Measurements from ENCODE around the gene OR6C2.
"Not testable (repeated sequence)": the region's sequence is repeated elsewhere in the genome, so short reads cannot be mapped to it uniquely, and the experiment has no call there.

OR6C2 gene

DNA sequence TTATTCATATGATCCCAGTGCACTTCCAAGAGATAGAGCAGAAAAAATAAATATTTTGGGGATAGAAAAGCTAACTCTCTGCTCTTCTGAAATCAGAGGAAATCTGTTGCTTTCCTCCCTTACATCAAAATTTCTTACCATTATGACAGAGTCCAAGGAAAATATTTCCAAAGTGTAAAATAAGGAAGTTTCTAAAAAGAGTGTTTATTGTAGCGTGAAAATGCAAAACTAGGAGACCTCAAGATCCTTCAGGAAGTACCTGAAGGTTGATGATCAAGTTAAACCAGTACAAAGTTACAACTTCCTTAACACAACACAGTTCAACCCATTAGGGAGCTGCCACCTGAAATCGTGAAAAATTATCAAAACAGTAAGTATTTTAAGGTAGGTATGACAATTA lies at the start of gene OR6C2:
Gene OR6C2, plus strand, starts transcription at position 301 of the 400 bp plus-strand sequence. CDS start 8,138 bp downstream, outside the sequence.
- DNase-seq = no peak

DNA sequence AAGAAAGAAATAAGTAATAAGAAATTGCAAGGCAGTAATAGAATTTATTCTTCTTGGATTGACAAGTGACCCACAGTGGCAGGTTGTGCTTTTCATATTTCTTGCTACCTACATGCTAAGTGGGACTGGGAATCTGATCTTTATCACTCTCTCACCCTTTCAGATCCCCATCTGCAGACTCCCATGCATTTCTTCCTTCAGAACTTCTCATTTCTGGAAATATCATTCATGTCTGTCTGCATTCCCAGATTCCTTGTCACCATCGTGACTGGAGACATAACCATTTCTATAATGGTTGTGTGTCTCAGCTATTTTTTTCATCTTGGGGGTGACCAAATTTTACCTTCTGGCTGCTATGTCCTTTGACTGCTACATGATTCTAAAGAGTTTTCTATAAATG lies 47.5 kb upstream of the OR6C2 start:
- no peak for DNase-seq

DNA sequence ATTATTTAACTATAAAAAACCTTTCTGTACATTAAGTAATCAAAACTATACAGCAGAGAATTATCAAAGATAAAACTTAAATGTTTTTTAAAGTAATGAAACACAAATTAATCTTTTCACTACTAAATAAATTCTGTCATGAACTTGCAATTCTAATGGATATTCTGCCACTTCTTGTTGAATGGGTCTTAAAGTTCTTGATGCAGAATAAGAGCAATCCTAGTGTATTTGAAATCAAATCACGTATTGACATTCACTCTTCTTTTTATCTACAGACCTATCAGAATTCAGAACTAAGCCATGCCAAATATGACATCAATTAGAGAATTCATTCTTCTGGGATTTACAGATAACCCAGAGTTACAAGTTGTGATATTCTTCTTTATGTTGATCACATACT lies 43.6 kb upstream of the OR6C2 start, which contains the start of gene OR6C65:
Gene OR6C65, plus strand, starts transcription at position 301 of the 400 bp plus-strand sequence. Its CDS starts 0 bp downstream, at position 301.
- no peak for DNase-seq

DNA sequence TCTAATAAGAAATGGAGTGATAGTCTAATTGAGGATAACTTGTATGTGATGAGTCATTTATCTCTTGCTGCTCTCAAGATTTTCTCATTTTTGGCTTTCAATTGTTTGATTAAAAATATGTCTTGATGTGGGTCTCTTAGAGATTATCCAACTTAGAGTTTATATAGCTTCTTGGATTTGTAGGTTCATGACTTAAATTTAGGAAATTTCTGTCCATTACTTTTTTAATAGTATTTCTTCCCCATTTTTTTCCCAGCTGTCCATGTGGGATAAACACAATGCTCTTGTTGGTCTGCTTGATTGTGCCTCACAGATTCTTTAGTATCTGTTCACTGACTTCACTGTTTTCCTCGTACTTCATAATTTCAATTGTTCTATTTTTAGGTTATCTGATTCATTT lies 36.0 kb upstream of the OR6C2 start:
- DNase-seq = no peak

DNA sequence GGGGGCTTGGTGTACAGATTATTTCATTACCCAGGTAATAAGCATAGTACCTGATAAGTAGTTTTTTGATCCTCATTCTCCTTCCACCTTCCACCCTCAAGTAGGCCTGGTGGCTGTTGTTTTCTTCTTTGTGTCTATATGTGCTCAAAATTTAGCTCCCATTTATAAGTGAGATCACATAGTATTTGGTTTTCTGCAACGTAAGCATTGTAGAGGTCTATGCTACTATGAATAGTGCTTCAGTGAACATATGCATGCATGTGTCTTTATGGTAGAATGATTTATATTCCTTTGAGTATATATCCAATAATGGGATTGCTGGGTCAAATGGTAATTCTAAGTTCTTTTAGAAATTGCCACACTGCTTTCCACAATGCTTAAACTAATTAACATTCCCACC lies 34.7 kb upstream of the OR6C2 start:
- DNase-seq = not testable (repeated sequence)

DNA sequence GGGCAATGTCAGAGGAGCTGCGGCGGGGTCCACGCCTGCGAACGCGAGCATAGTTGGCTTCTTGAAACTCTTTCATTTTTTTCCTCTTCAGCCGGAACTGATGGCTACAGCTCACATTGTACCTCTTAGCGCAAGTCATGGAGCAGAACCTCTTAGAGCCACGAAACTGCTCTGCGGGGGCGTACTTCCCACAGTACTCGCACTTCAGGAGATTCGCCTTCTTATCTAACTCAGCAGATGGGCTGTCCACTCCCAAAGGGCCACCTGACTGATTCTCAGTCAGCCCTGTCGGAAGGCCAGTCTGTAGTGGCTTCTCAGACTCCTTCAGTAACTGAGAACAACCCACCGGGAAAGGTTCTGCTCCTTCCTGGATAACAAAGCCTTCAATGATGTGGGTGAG lies 31.7 kb upstream of the OR6C2 start:
- DNase-seq = not testable (repeated sequence)

DNA sequence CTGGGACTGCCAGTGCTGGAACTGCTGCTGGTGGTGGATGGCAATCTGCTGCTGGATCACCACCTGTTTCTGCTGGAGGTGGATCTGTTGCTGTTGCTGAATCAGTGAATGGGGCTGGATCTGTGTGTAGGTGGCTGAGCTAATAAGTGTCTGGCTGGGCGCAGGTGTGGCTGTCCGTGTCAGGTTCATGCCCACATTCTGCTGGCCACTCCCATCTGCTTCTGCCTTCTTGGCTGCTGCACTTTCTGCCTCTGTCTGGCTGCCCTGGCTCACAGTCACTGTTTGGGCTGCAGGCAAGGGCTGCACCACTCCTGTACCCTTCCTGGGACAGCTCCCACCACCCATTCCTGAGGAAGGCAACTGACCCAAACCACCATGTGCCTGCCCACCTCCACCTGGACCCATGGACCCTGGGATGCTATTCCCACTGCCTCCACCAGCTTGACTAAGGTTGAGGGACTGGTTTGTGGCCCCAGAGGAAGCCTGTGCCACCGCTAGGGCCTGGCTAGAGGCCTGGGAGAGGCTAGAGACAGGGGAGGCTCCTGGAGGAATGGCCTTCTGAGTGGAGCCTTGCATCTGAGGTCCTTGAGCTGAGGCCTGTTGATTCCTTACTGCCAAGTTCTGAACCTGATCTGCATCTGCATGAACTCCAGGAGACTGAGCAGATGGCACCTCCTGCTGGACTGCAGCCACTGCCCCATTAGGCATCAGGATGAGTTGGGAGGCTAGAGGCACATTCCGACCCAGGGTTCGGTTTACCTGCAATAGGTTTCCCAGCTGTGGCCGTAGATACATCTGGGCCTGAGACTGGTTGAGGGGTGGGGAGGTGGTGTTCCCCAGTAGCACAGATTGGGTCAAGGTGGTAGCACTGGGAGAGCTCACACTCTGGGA lies 30.1 kb upstream of the OR6C2 start:
- not testable (repeated sequence) for DNase-seq

DNA sequence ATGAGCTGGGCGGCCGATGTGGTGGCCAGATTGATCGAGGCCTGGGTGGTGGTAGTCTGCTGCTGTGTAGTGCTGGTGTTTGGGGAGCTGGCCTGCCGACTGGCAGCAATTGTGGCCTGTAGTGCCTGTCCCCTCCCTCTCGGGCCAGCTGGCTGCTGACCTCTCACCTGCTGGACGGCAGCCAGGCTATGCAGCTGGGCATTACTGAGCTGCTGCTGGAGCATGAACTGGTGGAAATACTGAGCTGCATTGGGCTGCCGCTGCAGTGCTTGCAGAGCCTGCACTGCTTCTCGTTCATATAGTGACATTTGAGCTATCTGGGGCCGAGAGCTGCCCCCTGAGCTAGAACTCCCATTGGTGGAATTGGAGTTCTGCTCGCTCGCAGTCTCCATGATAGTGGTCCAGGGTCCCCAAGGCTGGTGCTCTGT lies 29.5 kb upstream of the OR6C2 start:
- DNase-seq = not testable (repeated sequence)

DNA sequence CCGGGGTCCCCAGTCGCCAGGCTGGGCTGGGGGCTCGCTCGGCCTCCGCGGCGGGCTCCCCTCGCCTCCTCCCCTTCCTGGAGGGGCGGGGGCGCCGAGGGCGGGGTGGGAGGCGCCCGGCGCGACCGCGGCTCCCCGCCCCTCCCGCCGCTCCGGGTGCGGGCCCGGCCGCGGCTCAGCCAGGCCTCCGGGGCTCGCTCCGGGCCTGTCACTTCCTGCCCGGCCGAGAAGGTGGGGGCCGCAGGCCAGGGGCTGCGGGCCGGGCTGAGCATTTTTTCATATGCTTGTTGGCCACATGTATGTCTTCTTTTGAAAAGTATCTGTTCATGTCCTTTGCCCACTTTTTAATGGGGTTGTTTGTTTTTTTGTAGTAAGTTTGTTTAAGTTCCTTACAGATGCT lies 29.0 kb upstream of the OR6C2 start:
- not testable (repeated sequence) for DNase-seq

DNA sequence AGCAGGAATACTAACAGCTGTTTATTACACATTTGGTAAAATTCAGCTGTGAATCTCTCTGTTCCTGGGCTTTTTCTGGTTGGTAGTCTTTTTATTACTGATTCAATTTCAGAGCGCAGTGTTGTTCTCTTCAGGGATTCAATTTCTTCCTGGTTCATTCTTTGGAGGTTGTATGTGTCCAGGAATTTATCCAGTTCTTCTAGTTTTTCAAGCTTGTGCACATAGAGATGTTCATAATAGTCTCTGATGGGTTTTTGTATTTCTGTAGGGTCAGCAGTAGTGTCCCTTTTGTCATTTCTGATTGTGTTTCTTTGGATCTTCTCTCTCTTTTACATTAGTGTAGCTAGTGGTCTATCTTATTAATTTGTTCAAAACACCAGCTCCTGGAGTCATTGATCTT lies 26.9 kb upstream of the OR6C2 start:
- no peak for DNase-seq

DNA sequence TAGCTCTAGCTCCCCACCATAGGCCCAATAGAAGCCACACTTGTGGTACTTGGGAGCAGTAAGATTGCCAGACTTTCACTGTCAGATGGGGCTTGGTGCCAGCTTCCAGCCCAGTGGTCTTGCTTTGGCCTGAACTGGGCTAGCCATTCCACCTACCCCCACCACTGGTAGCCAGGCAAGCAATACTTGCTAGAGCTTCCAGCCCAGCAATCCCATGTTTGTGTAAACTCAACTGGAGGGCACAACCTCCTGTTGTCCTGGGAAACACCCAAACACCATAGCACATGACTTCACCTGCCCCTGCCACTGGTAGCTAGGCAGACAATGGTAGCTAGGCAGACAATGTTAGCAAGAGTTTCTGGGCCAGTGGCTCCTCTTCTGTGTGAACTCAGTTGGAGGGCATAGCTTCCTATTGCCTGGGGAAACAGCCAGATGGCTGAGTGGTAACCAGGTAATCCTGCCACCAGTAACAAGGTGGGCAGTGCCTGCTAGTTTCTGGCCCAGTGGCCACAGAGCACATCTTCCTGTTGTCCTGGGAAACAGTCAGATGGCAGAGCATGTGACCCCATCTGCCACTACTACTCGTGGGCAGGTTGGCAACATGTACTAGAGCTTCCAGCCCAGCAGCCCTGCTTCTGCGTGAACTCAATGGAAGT lies 23.4 kb upstream of the OR6C2 start:
- DNase-seq = no peak

DNA sequence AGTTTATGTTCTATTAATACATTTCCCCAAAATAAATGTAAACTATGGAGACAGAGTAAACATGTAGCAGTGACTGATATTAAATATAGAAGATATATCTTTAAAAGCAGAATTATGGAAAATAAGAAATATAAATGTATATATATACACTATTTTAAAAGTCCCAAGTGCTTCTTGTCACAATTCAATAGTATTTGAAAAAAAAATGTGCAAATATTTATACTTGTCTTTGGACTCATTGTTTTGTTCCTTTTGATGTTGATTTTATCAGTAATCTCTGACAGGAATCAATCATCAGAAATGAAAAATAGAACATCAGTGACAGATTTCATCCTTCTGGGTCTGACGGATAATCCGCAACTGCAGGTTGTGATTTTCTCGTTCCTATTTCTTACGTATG lies 17.9 kb upstream of the OR6C2 start, which contains the start of gene OR6C76:
Gene OR6C76, plus strand, starts transcription at position 301 of the 400 bp plus-strand sequence. Its CDS starts 0 bp downstream, at position 301.
- DNase-seq = no peak

DNA sequence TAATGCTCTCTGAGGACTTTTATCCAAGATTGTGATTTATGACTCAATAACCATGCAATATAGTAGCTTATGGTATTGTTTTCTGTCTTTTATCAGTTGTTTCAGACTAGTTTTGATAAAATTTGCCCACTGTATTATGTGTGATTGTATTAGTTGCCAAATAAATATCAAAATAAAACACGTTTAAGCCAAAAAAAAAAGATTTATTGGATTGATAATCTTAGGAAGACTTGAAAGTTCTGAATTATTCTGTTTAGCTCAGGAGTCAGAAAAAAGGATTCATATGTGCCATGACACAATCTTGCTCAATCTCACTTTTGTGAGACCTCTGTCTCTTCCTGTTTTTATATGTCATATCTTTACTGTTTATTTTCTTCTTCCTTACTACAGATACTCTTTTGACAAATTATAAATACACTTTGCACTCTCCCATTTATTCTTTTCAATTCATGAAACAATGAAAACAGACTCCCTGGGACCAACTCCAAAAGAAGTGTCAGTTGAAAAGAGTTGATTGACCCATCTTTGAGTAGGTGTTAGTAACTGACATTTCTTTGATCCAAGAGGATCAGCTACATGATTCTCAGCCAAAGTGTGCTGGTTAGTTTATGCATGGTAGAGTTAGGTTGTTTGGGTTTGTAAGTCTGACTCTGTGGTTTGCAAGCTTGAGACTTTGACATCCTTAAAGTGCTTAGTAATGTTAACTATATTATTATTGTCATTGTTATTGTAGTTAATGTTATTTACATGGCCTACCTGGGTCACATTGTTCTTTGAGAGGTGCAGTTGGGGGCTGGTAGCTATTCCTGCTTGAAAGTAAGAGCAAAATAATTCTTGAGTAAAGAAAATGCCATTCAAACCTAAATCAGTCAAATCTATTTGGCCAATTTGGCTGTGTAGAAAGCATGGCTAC lies 15.3 kb upstream of the OR6C2 start:
- DNase-seq = no peak

DNA sequence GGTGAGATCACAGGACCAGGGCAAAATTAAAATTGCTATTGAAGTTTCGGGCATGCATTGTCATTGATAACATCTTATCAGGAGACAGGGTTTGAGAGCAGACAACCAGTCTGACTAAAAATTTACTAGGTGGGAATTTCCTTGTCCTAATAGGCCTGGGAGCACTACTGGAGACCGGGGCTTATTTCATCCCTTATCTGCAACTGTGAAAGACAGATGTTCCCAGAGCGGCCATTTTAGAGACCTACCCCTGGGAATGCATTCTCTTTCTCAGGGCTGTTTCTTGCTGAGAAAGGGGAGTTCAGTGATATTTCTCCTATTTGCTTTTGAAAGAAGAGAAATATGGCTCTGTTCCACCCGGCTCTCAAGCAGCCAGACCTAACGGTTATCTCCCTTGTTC lies 2.6 kb upstream of the OR6C2 start:
- DNase-seq = not testable (repeated sequence)

DNA sequence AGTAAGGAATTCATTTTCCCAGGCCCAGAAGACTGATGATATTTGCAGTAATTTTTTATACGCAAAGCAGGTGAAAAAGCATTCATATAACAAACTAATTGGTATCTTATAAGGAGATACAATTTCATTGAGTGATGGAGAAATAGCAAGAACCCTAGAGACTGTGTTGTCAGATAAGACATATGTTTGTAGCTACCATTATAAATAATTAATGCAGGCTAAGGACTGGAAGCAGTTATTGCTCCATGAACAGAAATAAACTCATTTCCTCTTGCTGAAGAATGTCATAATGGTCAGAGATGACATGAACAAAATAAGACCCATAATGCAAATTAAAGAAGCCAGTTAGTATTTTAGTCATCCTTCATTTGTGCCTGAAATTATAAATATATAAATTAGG lies 1.5 kb downstream of the OR6C2 start:
- no peak for DNase-seq

DNA sequence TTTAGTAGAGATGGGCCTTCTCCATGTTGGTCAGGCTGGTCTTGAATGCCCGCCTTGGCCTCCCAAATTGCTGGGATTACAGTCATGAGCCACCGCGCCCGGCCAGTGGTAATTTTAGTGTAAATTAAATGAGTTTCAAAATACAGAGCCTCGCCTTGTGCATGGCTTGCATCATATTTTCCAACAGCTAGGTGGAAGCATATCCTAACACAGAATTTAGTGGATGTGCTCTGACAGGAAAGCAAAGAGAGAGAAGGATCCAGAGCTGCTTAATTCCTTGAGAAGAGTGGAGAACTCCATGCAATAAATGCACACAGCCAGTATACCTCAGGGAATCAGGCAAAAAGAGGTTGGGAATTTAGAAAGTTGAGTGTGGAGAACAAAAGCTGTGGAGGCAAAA lies 2.5 kb downstream of the OR6C2 start:
- DNase-seq = no peak

DNA sequence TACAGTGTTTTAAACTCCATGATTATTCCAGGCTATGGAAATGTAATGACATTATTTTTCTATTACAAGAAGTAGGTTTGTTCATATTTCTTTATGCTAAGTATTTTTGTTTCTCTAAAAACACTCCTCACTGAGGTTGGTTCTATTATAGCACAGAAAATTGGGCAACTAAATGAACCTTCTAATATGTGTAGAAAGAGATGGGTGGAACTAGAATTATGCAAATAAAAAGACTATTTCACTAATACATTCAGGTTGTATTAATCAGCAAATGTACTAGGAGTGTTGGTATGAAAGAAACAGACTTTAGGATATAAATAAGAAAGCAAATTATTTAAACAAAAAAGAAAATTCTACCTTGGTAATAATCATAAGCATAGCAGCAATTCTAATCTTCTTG lies 4.9 kb downstream of the OR6C2 start:
- DNase-seq = no peak

DNA sequence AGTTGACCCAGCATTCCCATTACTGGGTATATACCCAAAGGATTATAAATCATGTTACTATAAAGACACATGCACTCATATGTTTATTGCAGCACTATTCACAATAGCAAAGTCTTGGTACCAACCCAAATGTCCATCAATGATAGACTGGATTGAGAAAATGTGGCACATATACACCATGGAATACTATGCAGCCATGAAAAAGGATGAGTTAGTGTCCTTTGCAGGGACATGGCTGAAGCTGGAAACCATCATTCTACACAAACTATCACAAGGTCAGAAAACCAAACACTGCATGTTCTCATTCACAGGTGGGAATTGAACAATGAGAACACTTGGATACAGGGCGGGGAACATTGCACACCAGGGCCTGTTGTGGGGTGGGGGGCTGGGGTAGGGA lies 21.1 kb downstream of the OR6C2 start:
- DNase-seq = not testable (repeated sequence)

DNA sequence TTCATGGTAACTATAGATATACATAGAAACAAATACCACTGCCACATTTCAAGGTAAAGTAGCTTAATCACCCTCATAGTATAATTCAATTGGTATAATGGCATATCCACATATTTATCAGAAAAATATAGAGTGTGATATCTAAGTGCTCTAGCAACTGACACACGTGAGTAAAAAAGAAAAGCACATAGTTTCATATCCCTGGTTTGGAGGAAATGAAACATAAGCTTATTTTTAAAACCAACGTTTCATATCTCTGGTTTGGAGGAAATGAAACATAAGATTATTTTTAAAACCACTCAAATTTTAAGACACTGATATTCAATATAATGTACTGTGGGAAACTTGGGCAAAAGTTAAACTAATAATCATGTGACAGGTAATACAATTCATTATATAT lies 24.0 kb downstream of the OR6C2 start:
- DNase-seq = no peak

DNA sequence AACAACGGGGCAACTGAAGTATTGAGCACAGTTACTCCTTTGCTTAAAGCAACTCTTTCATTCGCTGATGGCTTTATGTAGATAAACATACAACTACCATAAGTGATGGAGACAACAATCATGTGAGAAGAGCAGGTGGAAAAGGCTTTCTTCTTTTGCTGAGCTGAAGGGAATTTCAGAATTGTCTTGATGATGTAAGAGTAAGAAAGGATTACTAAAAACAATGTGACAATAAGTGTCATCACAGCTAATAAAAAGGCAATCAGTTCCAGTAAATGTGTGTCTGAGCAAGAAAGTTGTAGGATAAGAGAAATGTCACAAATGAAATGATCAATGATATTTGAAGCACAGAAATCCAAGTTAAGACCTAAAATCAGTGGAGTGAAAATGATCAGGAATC lies 25.4 kb downstream of the OR6C2 start:
- no peak for DNase-seq

DNA sequence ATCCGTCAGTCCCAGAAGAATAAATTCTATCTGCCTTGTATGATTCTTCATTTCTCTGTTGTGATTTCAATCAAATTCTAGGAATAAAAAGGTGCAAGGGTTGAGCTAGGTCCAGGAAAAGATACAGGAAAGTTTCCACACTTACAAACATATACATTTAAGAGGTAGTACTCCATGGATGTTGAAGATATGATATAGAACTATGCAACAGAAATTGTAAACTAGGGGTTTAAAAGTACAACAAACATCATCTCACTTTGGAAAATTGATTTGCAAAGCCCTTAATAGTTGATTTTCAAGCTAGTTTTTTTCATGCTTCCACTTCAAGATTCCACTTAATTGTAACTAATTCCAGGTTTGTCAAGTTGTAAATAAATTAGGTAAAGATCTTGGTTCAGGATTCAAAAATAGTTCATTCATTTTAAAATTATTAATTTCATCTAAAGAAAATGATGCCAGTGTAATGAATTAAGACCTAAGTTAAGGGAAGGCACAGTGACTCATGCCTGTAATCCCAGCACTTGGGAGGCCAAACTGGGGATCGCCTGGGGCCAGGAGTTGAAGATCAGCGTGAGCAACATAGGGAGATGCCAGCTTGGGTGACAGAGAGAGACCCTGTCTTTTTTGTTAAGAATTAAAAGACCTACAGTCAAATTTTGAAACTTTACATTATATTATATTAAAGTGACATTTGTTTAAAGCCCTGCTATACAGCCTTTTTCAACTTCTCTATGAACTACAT lies 26.4 kb downstream of the OR6C2 start, which contains the start of gene OR6C70:
Gene OR6C70, minus strand, starts transcription at position 51 of the 742 bp plus-strand sequence. Its CDS starts 0 bp downstream, at position 51.
- DNase-seq = no peak

DNA sequence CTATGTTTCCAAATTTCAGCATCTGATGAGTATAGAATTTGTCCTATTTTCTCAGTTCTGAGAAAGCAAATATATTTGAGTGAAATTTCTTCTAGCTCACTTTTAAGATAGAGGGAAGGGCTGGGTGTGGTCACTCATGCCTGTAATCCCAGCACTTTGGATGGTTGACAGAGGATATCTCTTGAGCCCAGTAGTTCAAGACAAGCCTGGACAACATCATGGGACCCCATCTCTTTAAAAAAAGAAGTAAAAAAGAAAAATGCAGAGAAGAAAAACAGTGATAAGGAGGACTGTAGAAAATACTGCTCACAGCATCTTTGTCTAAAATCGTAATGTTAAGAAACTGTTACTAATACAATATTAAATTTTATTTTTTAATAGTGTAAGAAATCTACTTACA lies 28.4 kb downstream of the OR6C2 start:
- no peak for DNase-seq
